Measurements from ENCODE around the gene DVL1. TPM values are rescaled to one million over a fixed set of nuclear protein-coding genes. Genes with fewer than 3 reads are reported as not detected.

The DVL1 gene
- total RNA-seq, 2 donors from 2014 or later, result 49.9 to 71.3 TPM

- H3K9me3 ChIP-seq, result no peaks in the 10 kb centered on the region
- no peaks in the 10 kb centered on the region for H3K36me3 ChIP-seq
- DNase-seq, result no peak
- H3K9ac ChIP-seq (ENCODE audit: low read depth in 2 of 2, low read length in 2 of 2), result no peak overlapping the region
- H3K27me3 ChIP-seq, result no peaks in the 10 kb centered on the region
- no peak overlapping the region for H3K4me3 ChIP-seq
- H3K4me1 ChIP-seq, result peaks cover 10% of the 10 kb centered on the region
- intact Hi-C loops (cut with DNase I), result no loop called here
- TF ChIP-seq CTCF (IDR thresholded peaks at IDR 0.05), result no peak
- no peak overlapping the region for H3K27ac ChIP-seq
Measured at GRCh38 chr1:1311107-1312104, 37.8 kb downstream of the DVL1 start.

GRCh38 chr1:1310476-1311053 lies 38.7 kb downstream of the DVL1 start:
- H3K9me3 ChIP-seq, result no peaks in the 10 kb centered on the region
- H3K27me3 ChIP-seq, result no peaks in the 10 kb centered on the region
- no peak for TF ChIP-seq CTCF (IDR thresholded peaks at IDR 0.05)
- no peak overlapping the region for H3K9ac ChIP-seq (ENCODE audit: low read depth in 2 of 2, low read length in 2 of 2)
- no peak overlapping the region for H3K27ac ChIP-seq
- no peak overlapping the region for H3K4me3 ChIP-seq
- no peak for DNase-seq
- H3K4me1 ChIP-seq, result peaks cover 18% of the 10 kb centered on the region
- H3K36me3 ChIP-seq, result no peaks in the 10 kb centered on the region
- intact Hi-C loops (cut with DNase I), result no loop called here

GRCh38 chr1:1310109-1310385 lies 39.2 kb downstream of the DVL1 start:
- no peak overlapping the region for H3K9ac ChIP-seq (ENCODE audit: low read depth in 2 of 2, low read length in 2 of 2)
- no peaks in the 10 kb centered on the region for H3K36me3 ChIP-seq
- no peak overlapping the region for H3K27ac ChIP-seq
- H3K9me3 ChIP-seq, result no peaks in the 10 kb centered on the region
- DNase-seq, result no peak
- no peak overlapping the region for H3K4me3 ChIP-seq
- intact Hi-C loops (cut with DNase I), result no loop called here
- H3K27me3 ChIP-seq, result no peaks in the 10 kb centered on the region
- no peak for TF ChIP-seq CTCF (IDR thresholded peaks at IDR 0.05)
- H3K4me1 ChIP-seq, result peaks cover 23% of the 10 kb centered on the region

- Histone ChIP-seq H3K27ac (peak overlapping the region; percentile 88), H3K9me3 (no peaks in the 10 kb centered on the region), H3K4me3 (peak overlapping the region; percentile 80), H3K4me1 (peaks cover 29% of the 10 kb centered on the region), H3K9ac (ENCODE audit: low read depth in 2 of 2, low read length in 2 of 2) (peak overlapping the region; percentile 77 to 97), H3K36me3 (no peaks in the 10 kb centered on the region), H3K27me3 (no peaks in the 10 kb centered on the region)
- peak; percentile 59 for DNase-seq
- TF ChIP-seq CTCF (IDR thresholded peaks at IDR 0.05), result no peak
- intact Hi-C loops (cut with DNase I), result no loop called here
Measured at GRCh38 chr1:1309251-1310108, 39.7 kb downstream of the DVL1 start.

GRCh38 chr1:1308756-1309250 lies 40.4 kb downstream of the DVL1 start:
- peak overlapping the region; percentile 80 for H3K4me3 ChIP-seq
- no peaks in the 10 kb centered on the region for H3K36me3 ChIP-seq
- H3K9me3 ChIP-seq, result no peaks in the 10 kb centered on the region
- H3K4me1 ChIP-seq, result peaks cover 30% of the 10 kb centered on the region
- TF ChIP-seq CTCF (IDR thresholded peaks at IDR 0.05), result no peak
- peak overlapping the region; percentile 77 to 97 for H3K9ac ChIP-seq (ENCODE audit: low read depth in 2 of 2, low read length in 2 of 2)
- no peak for DNase-seq
- H3K27me3 ChIP-seq, result no peaks in the 10 kb centered on the region
- H3K27ac ChIP-seq, result peak overlapping the region; percentile 88
- intact Hi-C loops (cut with DNase I), result no loop called here

Data from colonic mucosa (tissue), 4 donors.